ENCODE data around the gene LATS2. TPM values are rescaled to one million over a fixed set of nuclear protein-coding genes. Genes with fewer than 3 reads are reported as not detected.

Gene LATS2
- total RNA-seq, 1 donor from 2014 or later: 23.7 TPM

DNA sequence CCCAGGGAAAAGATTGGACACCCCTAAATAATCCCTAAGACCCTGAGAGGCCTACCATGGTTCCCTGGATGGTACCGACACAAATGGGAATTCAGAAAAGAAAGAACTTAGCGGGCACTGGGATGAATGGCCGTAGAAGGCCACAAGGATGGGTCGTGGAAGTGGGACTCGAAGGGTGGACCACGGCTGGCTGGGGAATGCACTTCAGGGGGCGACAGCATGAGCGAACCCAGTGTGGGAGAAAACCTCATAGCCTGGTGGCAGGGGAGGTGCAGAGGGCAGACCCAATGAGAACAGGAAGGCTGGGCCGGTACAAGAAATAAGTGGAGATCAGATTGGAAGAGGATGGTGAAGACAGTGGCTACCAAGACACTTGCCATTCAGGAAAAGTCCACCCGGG is 28.7 kb downstream of the LATS2 start:
- peak; percentile 3 for ATAC-seq
- intact Hi-C loops (cut with DNase I): no loop called here
- DNase-seq (ENCODE audit: missing footprints): no peak

DNA sequence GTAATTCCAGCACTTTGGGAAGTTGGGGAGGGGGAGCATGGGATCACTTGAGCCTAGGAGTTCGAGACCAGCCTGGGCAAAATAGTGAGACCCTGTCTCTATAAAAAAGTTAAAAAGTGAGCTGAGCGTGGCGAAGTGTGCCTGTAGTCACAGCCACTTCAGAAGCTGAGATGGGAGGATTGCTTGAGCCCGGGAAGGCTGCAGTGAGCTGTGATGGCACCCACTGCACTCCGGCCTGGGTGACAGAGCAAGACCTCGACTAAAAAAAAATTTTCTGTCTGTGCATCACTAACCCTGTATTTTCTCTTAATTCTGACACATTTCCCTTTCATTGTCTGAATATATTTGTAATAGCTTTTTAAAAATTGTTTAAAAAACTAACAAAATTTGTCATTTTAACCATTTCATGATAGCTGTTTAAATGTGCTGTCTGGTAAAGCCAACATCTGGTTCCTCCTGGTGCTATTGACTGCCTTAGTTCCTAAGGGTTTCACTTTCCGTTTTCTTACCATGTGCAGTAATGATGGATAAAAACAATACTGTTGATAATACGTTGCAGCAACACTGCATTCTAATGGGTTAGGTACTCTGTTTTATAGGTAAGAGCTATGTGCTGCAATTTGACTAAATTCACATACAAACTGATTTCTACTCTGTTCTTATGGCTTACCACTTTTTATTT is 29.7 kb downstream of the LATS2 start:
- DNase-seq (ENCODE audit: missing footprints) (no peak), ATAC-seq (no peak)
- intact Hi-C loops (cut with DNase I): no loop called here

- ATAC-seq (no peak), DNase-seq (ENCODE audit: missing footprints) (no peak)
- intact Hi-C loops (cut with DNase I): no loop called here
Measured at GRCh38 chr13:21025539-21025938, 35.8 kb downstream of the LATS2 start.

- no peak for ATAC-seq
- no peak for DNase-seq (ENCODE audit: missing footprints)
- intact Hi-C loops (cut with DNase I): loop anchor here (5.0 kb wide), 1 partner anchor 40 kb away; the partner anchor contains the start of gene LATS2
Measured at GRCh38 chr13:21022056-21022979, 39.1 kb downstream of the LATS2 start.

- ATAC-seq (peak; percentile 40), DNase-seq (ENCODE audit: missing footprints) (no peak)
- intact Hi-C loops (cut with DNase I): loop anchor here (5.0 kb wide), 1 partner anchor 42 kb away; the partner anchor contains the start of gene LATS2
Measured at GRCh38 chr13:21020581-21020980, 40.8 kb downstream of the LATS2 start.

- intact Hi-C loops (cut with DNase I): loop anchor here (5.0 kb wide), 1 partner anchor 42 kb away; the partner anchor contains the start of gene LATS2
- ATAC-seq (no peak), DNase-seq (ENCODE audit: missing footprints) (no peak)
Measured at GRCh38 chr13:21020176-21020575, 41.2 kb downstream of the LATS2 start.

- DNase-seq (ENCODE audit: missing footprints) (no peak), ATAC-seq (no peak)
- intact Hi-C loops (cut with DNase I): no loop called here
Measured at GRCh38 chr13:21018220-21018619, 43.2 kb downstream of the LATS2 start.

- ATAC-seq (no peak), DNase-seq (ENCODE audit: missing footprints) (no peak)
- intact Hi-C loops (cut with DNase I): no loop called here
Measured at GRCh38 chr13:21016487-21016886, 44.9 kb downstream of the LATS2 start.

- ATAC-seq (no peak), DNase-seq (ENCODE audit: missing footprints) (no peak)
- intact Hi-C loops (cut with DNase I): no loop called here
Measured at GRCh38 chr13:21015284-21015683, 46.1 kb downstream of the LATS2 start.

GRCh38 chr13:21014502-21015170 is 46.8 kb downstream of the LATS2 start:
- peak; percentile 53 for ATAC-seq
- intact Hi-C loops (cut with DNase I): no loop called here
- DNase-seq (ENCODE audit: missing footprints): peak; percentile 69

GRCh38 chr13:21014139-21014501 is 47.3 kb downstream of the LATS2 start:
- ATAC-seq (no peak), DNase-seq (ENCODE audit: missing footprints) (no peak)
- intact Hi-C loops (cut with DNase I): no loop called here

DNA sequence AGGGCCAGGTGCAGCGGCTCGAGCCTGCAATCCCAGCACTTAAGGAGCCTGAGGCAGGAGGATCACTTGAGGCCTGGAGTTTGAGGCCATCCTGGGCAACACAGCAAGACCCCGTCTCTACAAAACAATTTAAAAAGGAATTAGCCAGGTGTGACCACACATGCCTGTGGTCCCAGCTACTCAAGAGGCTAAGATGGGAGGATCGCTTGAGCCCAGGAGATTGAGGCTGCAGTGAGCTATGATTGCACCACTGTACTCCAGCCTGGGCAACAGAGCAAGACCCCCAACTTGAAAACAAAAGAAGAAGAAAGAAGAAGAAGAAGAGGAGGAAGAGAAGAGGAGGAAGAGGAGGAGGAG is 47.7 kb downstream of the LATS2 start:
- intact Hi-C loops (cut with DNase I): no loop called here
- no peak for ATAC-seq

DNA sequence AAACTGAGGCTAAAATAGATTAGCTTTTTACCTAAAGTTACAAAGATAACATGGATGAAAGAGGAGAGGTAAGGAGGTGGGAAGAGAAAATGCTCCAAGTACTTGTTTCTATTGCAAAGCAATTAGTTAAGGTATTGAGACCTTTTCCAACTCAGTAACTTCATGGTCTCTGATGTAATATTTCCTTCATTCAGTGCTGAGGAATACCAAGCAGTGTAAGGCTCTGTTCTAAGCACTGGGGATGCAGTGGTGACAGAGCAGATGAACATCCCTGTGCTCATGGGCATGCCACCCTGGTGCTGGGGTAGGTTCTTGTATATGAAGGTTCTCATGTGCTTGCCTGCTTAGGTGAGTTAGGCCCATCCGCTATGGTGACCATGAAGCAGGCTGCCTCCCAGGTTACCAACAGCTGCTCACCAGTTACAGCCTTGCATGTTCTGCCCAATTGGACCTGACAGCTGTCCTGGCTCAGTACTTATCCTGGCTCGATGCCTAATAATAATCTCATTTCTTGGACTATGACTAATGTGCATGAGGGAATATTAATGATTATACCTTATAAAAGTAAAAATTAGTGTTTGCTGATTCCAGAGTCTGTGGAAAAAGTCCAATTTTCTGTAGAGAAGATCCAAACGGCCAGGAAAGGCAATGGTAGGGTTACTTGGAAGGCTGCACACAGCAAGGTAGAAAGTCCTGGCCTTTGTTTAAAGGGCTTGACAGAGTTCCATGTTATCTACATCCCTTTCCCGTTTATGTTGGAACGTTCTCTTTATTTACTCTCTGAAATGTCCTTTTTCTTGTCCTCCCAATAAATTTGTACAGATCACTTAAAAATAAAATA is 48.3 kb downstream of the LATS2 start:
- DNase-seq (ENCODE audit: missing footprints) (no peak), ATAC-seq (peak; percentile 72)
- intact Hi-C loops (cut with DNase I): no loop called here

More for the DNA sequence above, 47.7 kb downstream of the LATS2 start:
- DNase-seq (ENCODE audit: missing footprints): no peak

DNA sequence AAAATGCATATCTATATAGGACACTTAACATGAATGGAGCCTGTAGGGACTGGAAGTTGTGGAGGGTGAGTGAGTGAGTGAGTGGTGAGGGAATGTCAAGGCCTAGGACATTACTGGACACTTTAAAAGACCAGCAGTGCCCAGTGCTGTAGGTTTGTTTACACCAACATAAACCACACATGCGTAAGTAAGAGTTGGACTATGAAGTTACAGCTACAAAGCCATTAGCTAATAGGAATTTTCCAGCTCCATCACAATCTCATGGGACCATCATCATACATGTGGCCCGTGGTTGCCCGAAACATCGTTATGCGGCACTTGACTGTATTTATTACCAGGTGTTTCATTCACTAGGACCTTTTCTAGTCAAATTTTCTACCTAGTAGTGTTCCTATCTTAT is 49.2 kb downstream of the LATS2 start:
- ATAC-seq (no peak), DNase-seq (ENCODE audit: missing footprints) (no peak)
- intact Hi-C loops (cut with DNase I): no loop called here

DNA sequence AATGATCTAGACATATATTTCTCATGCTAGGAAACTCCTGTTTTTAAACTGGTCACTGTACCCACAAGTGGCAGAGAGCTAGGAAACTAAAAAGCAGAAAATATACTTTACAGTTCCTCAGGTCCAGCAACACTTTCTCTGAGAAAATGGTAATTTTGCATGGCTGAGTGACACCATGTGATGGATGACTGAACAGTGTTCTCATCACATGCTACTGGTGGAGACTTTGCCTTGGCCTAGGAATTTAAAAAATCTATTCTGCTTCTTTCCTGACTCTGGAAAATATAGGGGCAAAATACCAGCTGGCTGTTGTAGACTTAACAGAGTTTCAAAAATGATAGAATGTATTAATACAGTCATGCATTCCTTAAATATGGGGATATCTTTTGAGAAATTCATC is 50.0 kb downstream of the LATS2 start:
- ATAC-seq (no peak), DNase-seq (ENCODE audit: missing footprints) (no peak)
- intact Hi-C loops (cut with DNase I): no loop called here

- DNase-seq (ENCODE audit: missing footprints): no peak
- intact Hi-C loops (cut with DNase I): no loop called here
- ATAC-seq: no peak
Measured at GRCh38 chr13:21010621-21011020, 50.8 kb downstream of the LATS2 start.

- ATAC-seq: no peak
- intact Hi-C loops (cut with DNase I): no loop called here
- no peak for DNase-seq (ENCODE audit: missing footprints)
Measured at GRCh38 chr13:21009036-21009435, 52.4 kb downstream of the LATS2 start.

DNA sequence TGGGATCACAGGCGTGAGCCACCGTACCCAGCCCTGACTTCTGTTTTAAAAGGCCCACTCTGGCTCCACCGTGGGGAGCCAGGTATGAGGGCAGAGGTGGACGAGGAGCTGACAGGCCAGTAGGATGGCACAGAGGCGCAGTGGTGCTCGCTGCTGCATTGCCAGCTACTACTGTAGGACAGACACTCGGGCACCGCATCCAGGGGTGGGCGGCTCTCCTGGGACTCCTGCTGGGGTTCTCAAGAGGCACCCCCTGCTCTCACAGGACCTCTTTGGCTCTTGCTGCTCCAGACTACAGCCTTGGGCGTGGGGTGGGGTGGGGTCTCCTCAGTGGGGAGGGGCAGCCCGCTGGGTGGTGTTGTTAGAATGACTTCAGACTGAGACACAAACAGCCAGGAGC is 53.4 kb downstream of the LATS2 start:
- intact Hi-C loops (cut with DNase I): no loop called here
- peak; percentile 71 for DNase-seq (ENCODE audit: missing footprints)
- ATAC-seq: no peak
